ENCODE results near the gene INO80C.

Gene INO80C

DNA sequence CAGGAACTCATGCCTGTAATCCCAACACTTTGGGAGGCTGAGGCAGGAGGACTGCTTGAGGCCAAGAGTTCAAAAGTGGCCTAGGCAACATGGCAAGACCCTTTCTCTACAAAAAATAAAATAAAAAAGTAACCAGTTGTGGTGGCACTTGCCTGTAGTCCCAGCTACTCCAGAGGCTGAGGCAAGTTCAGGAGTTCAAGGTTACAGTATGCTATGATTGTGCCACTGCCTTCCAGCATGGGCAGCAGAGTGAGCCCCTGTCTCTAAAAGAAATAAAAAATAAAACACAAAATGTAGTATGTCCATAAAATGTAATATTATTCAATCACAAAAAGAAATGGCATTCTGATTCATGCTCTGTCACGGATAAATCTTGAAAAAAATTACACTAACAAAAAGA is 11.9 kb downstream of the INO80C start:
- CTCF ChIA-PET, result no interaction called here
- POLR2A ChIA-PET, result interaction anchor here (0.6 kb wide), 1 partner anchor 258 kb away, joined by 3 read pairs; no protein-coding TSS in a partner anchor
- TF ChIP-seq NFRKB (IDR thresholded peaks at IDR 0.05), result no peak
- TF ChIP-seq ZNF384 (IDR thresholded peaks at IDR 0.05), result no peak
- no peak for TF ChIP-seq FOXA1 (IDR thresholded peaks at IDR 0.05)
- no peak for TF ChIP-seq SP1 (IDR thresholded peaks at IDR 0.05)
- no peak for TF ChIP-seq LEF1 (IDR thresholded peaks at IDR 0.05; ENCODE audit: borderline replicate concordance)
- TF ChIP-seq FOXM1 (IDR thresholded peaks at IDR 0.05; ENCODE audit: borderline replicate concordance), result no peak
- no peak for TF ChIP-seq L3MBTL2 (conservative IDR thresholded peaks at IDR 0.05)
- no peak for TF ChIP-seq HDGF (IDR thresholded peaks at IDR 0.05; ENCODE audit: borderline replicate concordance)
- no peak for TF ChIP-seq SUZ12 (IDR thresholded peaks at IDR 0.05)
- TF ChIP-seq ELF4 (IDR thresholded peaks at IDR 0.05), result no peak
- TF ChIP-seq, protein P1, sequence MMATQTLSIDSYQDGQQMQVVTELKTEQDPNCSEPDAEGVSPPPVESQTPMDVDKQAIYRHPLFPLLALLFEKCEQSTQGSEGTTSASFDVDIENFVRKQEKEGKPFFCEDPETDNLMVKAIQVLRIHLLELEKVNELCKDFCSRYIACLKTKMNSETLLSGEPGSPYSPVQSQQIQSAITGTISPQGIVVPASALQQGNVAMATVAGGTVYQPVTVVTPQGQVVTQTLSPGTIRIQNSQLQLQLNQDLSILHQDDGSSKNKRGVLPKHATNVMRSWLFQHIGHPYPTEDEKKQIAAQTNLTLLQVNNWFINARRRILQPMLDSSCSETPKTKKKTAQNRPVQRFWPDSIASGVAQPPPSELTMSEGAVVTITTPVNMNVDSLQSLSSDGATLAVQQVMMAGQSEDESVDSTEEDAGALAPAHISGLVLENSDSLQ (IDR thresholded peaks at IDR 0.05), result no peak
- TF ChIP-seq ARNT (IDR thresholded peaks at IDR 0.05), result no peak
- no peak for TF ChIP-seq FOXK2 (IDR thresholded peaks at IDR 0.05)
- no peak for DNase-seq (ENCODE audit: extremely low spot score)

DNA sequence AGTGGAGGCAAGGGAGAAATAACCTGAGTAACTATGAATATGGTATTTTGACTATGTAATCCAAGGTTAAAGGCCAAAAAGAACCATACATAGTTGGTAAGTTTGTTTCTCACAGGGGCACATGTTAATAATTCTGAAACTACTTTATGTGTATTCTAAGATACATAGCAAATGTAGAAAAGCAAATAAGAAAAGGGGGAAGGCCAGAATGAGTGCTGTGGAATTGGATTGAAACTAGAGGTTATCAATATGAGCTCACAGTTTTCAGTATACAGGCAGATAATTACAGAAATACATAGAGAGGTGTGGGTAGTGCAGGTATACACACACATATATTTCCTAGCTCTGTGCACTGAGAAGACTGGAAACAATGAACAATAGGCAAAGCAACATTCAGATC is 13.7 kb downstream of the INO80C start:
- no peak for DNase-seq (ENCODE audit: extremely low spot score)
- TF ChIP-seq TARDBP (IDR thresholded peaks at IDR 0.05) (no peak), ELF4 (IDR thresholded peaks at IDR 0.05) (no peak), BHLHE40 (IDR thresholded peaks at IDR 0.05; ENCODE audit: borderline replicate concordance) (no peak), CTBP1 (IDR thresholded peaks at IDR 0.05; ENCODE audit: borderline replicate concordance) (no peak), L3MBTL2 (conservative IDR thresholded peaks at IDR 0.05) (no peak), FOXM1 (IDR thresholded peaks at IDR 0.05; ENCODE audit: borderline replicate concordance) (no peak), SUZ12 (IDR thresholded peaks at IDR 0.05) (no peak), ARNT (IDR thresholded peaks at IDR 0.05) (no peak), HDGF (IDR thresholded peaks at IDR 0.05; ENCODE audit: borderline replicate concordance) (no peak), NFRKB (IDR thresholded peaks at IDR 0.05) (no peak), ZNF384 (IDR thresholded peaks at IDR 0.05) (no peak), FOXA1 (IDR thresholded peaks at IDR 0.05) (no peak)
- TF ChIP-seq, protein P1 (IDR thresholded peaks at IDR 0.05), result no peak
- CTCF ChIA-PET, result no interaction called here
- POLR2A ChIA-PET, result no interaction called here

DNA sequence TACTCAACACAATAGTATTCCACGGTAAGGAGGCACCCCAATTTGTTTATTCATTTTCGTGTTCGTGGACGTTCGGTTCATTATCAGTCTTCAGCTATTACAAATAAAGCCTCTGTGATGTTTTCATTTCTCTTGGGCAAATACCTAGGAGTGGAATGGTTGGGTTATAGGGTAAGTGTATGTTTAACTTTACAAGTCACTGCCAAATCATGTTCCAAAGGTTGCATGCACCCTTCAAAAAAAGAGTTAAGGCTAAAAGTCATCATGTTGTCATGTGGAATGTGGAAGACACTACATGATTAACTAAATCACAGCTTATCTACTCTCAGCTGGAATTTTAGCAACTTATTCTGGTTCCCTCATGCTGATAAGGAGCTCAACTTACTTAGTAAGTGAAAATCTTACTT is 15.8 kb downstream of the INO80C start:
- POLR2A ChIA-PET, result interaction anchor here (1.4 kb wide), 1 partner anchor 15 kb away, joined by 8 read pairs; the partner anchor contains the start of gene INO80C
- TF ChIP-seq FOXK2 (IDR thresholded peaks at IDR 0.05) (no peak), FOXA1 (IDR thresholded peaks at IDR 0.05) (no peak), ZNF384 (IDR thresholded peaks at IDR 0.05) (no peak), ARNT (IDR thresholded peaks at IDR 0.05) (no peak), BHLHE40 (IDR thresholded peaks at IDR 0.05; ENCODE audit: borderline replicate concordance) (no peak), SUZ12 (IDR thresholded peaks at IDR 0.05) (no peak), HDGF (IDR thresholded peaks at IDR 0.05; ENCODE audit: borderline replicate concordance) (no peak), NFRKB (IDR thresholded peaks at IDR 0.05) (no peak), SP1 (IDR thresholded peaks at IDR 0.05) (no peak), TARDBP (IDR thresholded peaks at IDR 0.05) (no peak), ELF4 (IDR thresholded peaks at IDR 0.05) (no peak), FOXM1 (IDR thresholded peaks at IDR 0.05; ENCODE audit: borderline replicate concordance) (no peak)
- TF ChIP-seq, protein P1 (IDR thresholded peaks at IDR 0.05), result no peak
- DNase-seq (ENCODE audit: extremely low spot score), result no peak
- CTCF ChIA-PET, result no interaction called here

DNA sequence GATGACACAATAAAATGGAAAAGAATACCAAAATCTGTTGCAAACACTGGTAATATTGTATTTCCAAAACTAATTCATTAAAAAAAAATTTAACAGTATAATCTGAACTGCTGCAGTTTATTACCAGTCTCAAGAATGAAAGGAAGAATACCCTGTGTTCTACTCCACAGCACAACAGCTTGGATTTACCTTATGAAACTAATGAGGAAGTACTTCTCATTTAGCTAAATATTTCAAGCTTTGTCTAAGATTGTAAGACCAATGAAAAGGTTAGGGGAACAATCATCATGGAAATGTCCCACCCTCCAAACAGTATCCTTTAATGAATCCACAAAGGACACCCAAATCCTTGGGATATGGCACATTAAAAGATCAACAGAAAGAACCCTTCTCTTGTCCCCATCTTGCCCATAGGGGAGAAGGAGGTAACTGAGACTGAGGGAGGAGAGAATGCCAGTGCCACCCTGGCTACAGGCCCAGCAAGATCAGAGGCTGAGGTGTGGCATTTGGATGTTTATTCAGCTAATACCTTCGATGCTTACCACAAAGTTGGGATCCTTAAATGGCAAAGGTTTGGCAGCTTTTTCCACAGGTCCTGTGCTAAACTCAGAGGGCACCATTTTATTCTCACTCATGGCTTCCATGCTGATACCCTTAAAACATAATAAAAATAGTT is 17.7 kb downstream of the INO80C start:
- ChIA-PET POLR2A (interaction anchor here (1.2 kb wide), 1 partner anchor 17 kb away, joined by 3 read pairs; no protein-coding TSS in a partner anchor), CTCF (no interaction called here)
- DNase-seq (ENCODE audit: extremely low spot score), result no peak
- no peak for TF ChIP-seq HDGF (IDR thresholded peaks at IDR 0.05; ENCODE audit: borderline replicate concordance)
- no peak for TF ChIP-seq ARNT (IDR thresholded peaks at IDR 0.05)
- no peak for TF ChIP-seq NFRKB (IDR thresholded peaks at IDR 0.05)

DNA sequence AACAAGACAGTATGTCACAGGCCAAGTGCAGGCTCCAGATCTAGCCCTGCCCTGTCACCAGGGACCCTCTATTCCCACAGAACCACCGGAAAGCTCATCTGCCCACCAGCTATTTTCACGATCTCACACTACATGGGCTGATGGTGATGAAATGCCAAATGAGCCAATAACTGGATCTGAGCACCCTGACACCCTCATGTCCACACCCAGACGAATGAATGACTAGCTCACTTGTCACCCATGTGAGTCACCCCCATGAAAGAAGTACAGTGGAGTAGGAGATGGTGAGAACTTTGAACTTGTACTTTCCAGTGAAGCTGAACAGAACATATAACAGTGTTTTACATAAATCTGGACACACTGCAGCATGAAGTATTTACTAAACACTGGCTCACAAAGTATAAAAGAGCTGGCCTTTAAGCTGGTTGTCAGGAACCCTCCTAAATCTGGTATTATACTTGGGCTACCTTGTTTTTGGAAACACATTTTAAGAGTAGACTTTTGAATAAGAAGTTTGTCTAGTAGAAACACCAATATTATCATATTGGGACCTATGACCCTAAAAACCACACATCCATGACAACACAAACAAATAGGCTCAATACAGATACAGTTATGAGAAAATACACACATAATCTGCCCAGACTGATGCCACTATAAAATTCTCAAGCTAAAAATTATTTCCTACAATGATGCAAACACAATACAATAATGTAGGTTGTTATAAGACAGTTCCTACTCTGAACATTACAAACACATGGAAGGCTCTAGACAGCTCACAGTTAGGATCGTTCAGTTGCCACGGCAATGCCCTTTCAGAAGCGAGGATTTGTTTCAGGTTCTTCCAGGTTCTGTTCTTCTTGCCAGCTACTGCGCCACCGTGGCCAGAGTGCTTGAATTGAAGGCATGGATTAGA is 19.0 kb downstream of the INO80C start:
- no peak for DNase-seq (ENCODE audit: extremely low spot score)
- ChIA-PET CTCF (interaction anchor here (1.1 kb wide), 1 partner anchor 92 kb away, joined by 3 read pairs; no protein-coding TSS in a partner anchor), POLR2A (interaction anchor here (0.7 to 1.7 kb wide), 3 partner anchors 18 to 189 kb away, joined by 3 to 7 read pairs (median 5); partner anchors contain the start of genes INO80C and ZSCAN30)
- no peak for TF ChIP-seq NFRKB (IDR thresholded peaks at IDR 0.05)
- TF ChIP-seq, protein P1 (IDR thresholded peaks at IDR 0.05), result no peak
- no peak for TF ChIP-seq FOXA1 (IDR thresholded peaks at IDR 0.05)
- no peak for TF ChIP-seq L3MBTL2 (conservative IDR thresholded peaks at IDR 0.05)
- TF ChIP-seq CTBP1 (IDR thresholded peaks at IDR 0.05; ENCODE audit: borderline replicate concordance), result no peak
- TF ChIP-seq FOXM1 (IDR thresholded peaks at IDR 0.05; ENCODE audit: borderline replicate concordance), result no peak
- no peak for TF ChIP-seq SP1 (IDR thresholded peaks at IDR 0.05)
- no peak for TF ChIP-seq LEF1 (IDR thresholded peaks at IDR 0.05; ENCODE audit: borderline replicate concordance)
- TF ChIP-seq SUZ12 (IDR thresholded peaks at IDR 0.05), result no peak
- no peak for TF ChIP-seq ZNF384 (IDR thresholded peaks at IDR 0.05)
